Spleen (tissue), 11 donors: ENCODE data around the gene DUSP10. TPM values are rescaled to one million over a fixed set of nuclear protein-coding genes. Genes with fewer than 3 reads are reported as not detected.

Source experiments
- DNase-seq: peaks from one replicate; pipeline ENCODE4 v3.0.0-alpha.2; 2020
- H3K27ac ChIP-seq, 8 donors: fragments of 200-600 bp; sonication (generic) in 7 of 8; 1 replicate in 4 of 8; 2 replicates in 4 of 8; pipeline versions ENCODE4 v1.5.0 to v1.8.0; 2016 to 2021; ENCODE audit warnings: inconsistent platforms in 4 of 8, mild to moderate bottlenecking in 4 of 8, moderate library complexity in 1 of 8
- H3K27me3 ChIP-seq, 7 donors: fragments of 200-600 bp; sonication (generic) in 6 of 7; replicated peaks in 1 of 7; 1 replicate in 4 of 7; 2 replicates in 3 of 7; pipeline versions ENCODE4 v1.5.0 to v1.8.0; 2016 to 2021; ENCODE audit warnings: inconsistent platforms in 3 of 7, mild to moderate bottlenecking in 1 of 7
- H3K36me3 ChIP-seq, 6 donors: fragments of 200-600 bp; sonication (generic) in 5 of 6; 1 replicate in 4 of 6; 2 replicates in 2 of 6; pipeline versions ENCODE4 v1.5.0 to v1.8.0; 2016 to 2021; ENCODE audit warnings: inconsistent platforms in 2 of 6
- H3K4me1 ChIP-seq, 6 donors: fragments of 200-600 bp; sonication (generic) in 5 of 6; 1 replicate in 3 of 6; 2 replicates in 3 of 6; pipeline versions ENCODE4 v1.5.0 to v1.8.0; 2016 to 2021; ENCODE audit warnings: inconsistent platforms in 3 of 6
- H3K4me3 ChIP-seq, 8 donors: fragments of 200-600 bp; sonication (generic) in 7 of 8; 1 replicate in 4 of 8; 2 replicates in 4 of 8; pipeline versions ENCODE4 v1.5.0 to v1.8.0; 2016 to 2021; ENCODE audit warnings: inconsistent platforms in 4 of 8, mild to moderate bottlenecking in 4 of 8, moderate library complexity in 2 of 8
- H3K9me3 ChIP-seq, 8 donors: fragments of 200-600 bp; sonication (generic) in 7 of 8; 1 replicate in 4 of 8; 2 replicates in 4 of 8; pipeline versions ENCODE4 v1.5.0 to v1.8.0; 2016 to 2021; ENCODE audit warnings: inconsistent platforms in 4 of 8
- POLR2A ChIP-seq, 3 donors: fragments of 450-650 bp; IDR thresholded peaks; one replicate each; pipeline ENCODE4 v1.5.1; 2017; ENCODE audit warnings: antibody characterized with exemption in 3 of 3, mild to moderate bottlenecking in 1 of 3
- POLR2AphosphoS5 ChIP-seq, 3 donors: sonication (generic); formaldehyde crosslinking; IDR thresholded peaks; one replicate each; pipeline ENCODE4 v1.5.1; 2017; ENCODE audit warnings: antibody characterized with exemption in 3 of 3
- WGBS, 5 donors: extraction: QIAGEN DNeasy Blood & Tissue Kit in 3 of 5; methylation state at CpG; one replicate each; pipeline versions ENCODE4 v1.1.5 to v1.1.7; 2013 to 2018; 5-methylcytosine and 5-hydroxymethylcytosine counted together
- intact Hi-C: fragments of 100-400 bp; cut with DNase I; formaldehyde crosslinking; loops from one replicate; pipeline ENCODE4 v1.15.0; 2023; ENCODE audit warnings: low total_unique reads
- polyA plus RNA-seq, 3 donors: library from polyadenylated mRNA; stranded (reverse); fragments of 200-250 nt; gene quantifications; one replicate each; pipeline ENCODE4 v1.2.1, GENCODE V29; 2013
- total RNA-seq, 7 donors: library from RNA; depleted of rRNA in 3 of 7; stranded (reverse); fragments of >200 nt in 3 of 7; fragmentation: NEBNext Ultra II Directional in 4 of 7; extraction: Animal tissue kit (Norgen Biotek cat#: 25700) in 4 of 7; gene quantifications; one replicate each; pipeline versions ENCODE4 v1.1.0 to v1.2.1, GENCODE V29; 2016 to 2021
- TF ChIP-seq, protein P1 (sequence below), 11 experiments: fragments of 200-600 bp in 7 of 11; fragments of 450-650 bp in 4 of 11; sonication (generic) in 4 of 11; IDR thresholded peaks in 8 of 11; conservative IDR thresholded peaks in 3 of 11; 1 replicate in 7 of 11; 2 replicates in 4 of 11; pipeline versions ENCODE4 v1.4.0 to v1.8.0; 2016 to 2021; ENCODE audit warnings: antibody characterized with exemption in 11 of 11, inconsistent platforms in 4 of 11, mild to moderate bottlenecking in 1 of 11
- donor health status: healthy with polysubstance abuse.
- donor health status: DM: no; HTN: no; CAD: no; lungs with moderate emphysema.
- donor health status: DM: no; HTN: no; CAD: no.
- donor health status: Bipolar disorder and iron deficiency.
- donor health status: healthy.
- donor health status: DM: no; HTN: no; CAD: no.
- donor health status: DM: yes; HTN: yes; CAD: no.

The DUSP10 gene
- total and polyA plus RNA-seq, 10 donors = 3.4 to 11.9 (median 7.4) TPM

DNA sequence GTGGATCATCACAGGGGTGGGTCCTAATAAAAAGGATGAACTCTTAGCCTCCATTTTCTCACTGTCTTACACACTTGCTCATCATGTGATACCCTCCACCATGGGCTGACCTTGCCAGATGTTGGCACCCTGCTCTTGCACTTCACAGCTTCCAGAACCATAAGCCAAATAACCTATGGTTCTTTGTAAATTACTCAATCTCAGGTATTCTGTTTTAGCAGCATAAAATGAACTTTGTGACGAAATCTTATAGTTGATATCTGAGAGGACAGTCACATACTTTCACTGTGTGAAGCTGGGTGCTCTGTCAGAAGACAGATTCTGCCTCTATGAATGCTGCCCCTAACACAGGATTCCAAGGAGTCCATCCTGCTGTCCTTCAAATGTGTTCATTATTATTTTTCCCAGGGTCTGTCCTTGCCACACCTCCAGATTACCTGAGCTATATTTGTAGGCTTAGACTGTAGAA, 13.8 kb downstream of the DUSP10 start:
- intact Hi-C loops = no loop called here
- TF ChIP-seq POLR2A (IDR thresholded peaks at IDR 0.05) (no peak), POLR2AphosphoS5 (IDR thresholded peaks at IDR 0.05) (no peak)
- TF ChIP-seq, protein P1, sequence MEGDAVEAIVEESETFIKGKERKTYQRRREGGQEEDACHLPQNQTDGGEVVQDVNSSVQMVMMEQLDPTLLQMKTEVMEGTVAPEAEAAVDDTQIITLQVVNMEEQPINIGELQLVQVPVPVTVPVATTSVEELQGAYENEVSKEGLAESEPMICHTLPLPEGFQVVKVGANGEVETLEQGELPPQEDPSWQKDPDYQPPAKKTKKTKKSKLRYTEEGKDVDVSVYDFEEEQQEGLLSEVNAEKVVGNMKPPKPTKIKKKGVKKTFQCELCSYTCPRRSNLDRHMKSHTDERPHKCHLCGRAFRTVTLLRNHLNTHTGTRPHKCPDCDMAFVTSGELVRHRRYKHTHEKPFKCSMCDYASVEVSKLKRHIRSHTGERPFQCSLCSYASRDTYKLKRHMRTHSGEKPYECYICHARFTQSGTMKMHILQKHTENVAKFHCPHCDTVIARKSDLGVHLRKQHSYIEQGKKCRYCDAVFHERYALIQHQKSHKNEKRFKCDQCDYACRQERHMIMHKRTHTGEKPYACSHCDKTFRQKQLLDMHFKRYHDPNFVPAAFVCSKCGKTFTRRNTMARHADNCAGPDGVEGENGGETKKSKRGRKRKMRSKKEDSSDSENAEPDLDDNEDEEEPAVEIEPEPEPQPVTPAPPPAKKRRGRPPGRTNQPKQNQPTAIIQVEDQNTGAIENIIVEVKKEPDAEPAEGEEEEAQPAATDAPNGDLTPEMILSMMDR (IDR thresholded peaks at IDR 0.05 in 8 of 11, conservative IDR thresholded peaks at IDR 0.05 in 3 of 11) = no peak
- H3K4me1 ChIP-seq = peaks cover 25 to 67% (median 38%) of the 10 kb centered on the region in 6 donors
- peak overlapping the region in 3 of 8 donors; percentile 41 to 74 (median 65) for H3K27ac ChIP-seq
- H3K27me3 ChIP-seq = no peaks in the 10 kb centered on the region
- WGBS, 5 donors = 86 to 98% (median 95%) methylated on average over 1 of the region's 1 CpG
- H3K9me3 ChIP-seq = peaks cover 0 to 15% (median 10%) of the 10 kb centered on the region in 8 donors
- H3K36me3 ChIP-seq = peaks cover 0 to 12% (median 2%) of the 10 kb centered on the region in 6 donors
- H3K4me3 ChIP-seq = no peak overlapping the region
- no peak for DNase-seq

DNA sequence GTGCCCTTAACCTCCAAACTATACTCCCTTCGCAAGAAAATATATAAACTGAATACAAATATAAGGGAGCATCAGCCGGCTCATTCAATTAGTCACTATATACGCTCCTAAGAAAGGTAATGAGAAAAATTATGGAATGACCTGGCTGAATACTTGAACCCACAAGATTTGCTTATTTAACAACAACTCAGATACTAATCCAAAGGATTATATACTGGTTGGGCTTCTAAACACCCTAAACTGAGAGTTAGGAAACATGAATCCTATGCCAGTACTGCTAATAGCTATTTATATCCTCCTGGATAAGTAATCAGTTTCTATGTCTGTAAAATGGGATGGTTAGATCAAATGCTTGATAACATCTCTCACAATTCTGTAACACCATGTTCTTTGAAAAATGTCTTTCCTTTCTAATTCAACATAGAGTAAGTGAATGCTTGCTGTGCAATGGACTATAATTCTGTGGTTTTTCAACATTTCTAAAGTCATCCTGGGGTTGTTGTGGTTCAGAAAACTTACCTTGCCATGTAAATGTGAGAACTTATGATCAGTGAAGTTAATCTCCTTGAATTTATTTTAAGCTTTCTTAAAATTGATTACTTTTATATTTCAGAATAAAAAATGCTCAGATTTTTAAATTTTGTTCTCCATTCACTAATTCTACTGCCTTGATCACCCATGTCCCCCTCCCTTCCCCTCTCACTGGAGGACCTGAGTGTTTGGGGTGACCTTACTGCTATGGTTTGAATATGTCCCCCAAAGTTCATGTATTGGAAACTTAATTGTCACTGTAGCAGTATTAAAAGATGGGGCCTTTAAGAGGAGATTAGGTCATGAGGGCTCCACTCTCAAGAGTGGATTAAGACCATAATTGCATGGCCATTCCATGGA, 14.5 kb downstream of the DUSP10 start:
- H3K4me3 ChIP-seq = no peak overlapping the region
- H3K27me3 ChIP-seq = no peaks in the 10 kb centered on the region
- H3K9me3 ChIP-seq = peaks cover 0 to 16% (median 11%) of the 10 kb centered on the region in 8 donors
- intact Hi-C loops = no loop called here
- peak overlapping the region in 3 of 8 donors; percentile 63 to 74 (median 65) for H3K27ac ChIP-seq
- H3K4me1 ChIP-seq = peaks cover 21 to 65% (median 36%) of the 10 kb centered on the region in 6 donors
- H3K36me3 ChIP-seq = peaks cover 0 to 14% (median 2%) of the 10 kb centered on the region in 6 donors
- no peak for DNase-seq
- TF ChIP-seq, protein P1 (IDR thresholded peaks at IDR 0.05 in 8 of 11, conservative IDR thresholded peaks at IDR 0.05 in 3 of 11) = no peak
- TF ChIP-seq POLR2AphosphoS5 (IDR thresholded peaks at IDR 0.05) (no peak), POLR2A (IDR thresholded peaks at IDR 0.05) (no peak)
- WGBS, 5 donors = 93 to 96% (median 95%) methylated on average over 3 of the region's 3 CpGs

DNA sequence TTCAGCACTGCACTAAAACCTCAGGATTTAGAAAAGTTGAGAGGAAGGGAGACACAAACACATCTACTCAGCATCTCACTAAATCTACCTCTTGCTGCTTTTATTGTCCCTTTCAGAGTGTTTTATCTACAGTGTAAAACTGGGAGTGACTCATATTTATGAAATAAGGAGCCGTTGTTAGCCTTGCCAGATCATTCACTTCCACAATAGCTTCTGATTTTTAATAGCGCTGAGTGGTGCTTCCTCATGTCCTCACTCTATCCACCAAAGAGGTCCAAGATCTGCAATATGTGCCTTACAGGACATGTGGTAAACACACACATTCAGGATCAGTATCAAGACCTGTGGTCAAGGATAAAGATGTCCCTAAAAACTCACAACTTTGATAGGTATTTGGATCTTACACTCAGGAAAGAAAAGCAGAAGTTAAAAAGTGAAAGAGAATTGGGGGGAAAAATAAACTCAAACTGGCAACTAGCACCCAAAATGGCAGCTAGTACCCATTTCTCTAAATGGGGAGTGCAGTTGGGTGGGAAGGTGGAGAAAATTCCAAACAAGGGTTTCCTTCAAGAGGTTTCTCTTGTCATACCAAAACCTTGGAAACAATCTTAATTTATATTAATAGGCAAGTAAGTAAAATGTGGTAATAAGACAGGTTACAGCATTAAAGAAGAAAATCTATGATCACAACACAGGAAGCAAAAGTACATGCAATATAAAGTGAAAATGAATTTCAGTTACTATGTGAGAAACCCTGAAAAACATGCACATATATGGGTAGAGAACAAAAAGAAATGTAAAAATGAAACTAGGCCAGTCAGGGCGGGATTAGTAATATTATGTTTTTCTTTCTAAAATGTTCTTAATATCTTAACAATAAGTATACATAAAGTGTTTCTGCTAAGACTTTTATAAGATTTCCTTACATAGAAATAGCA, 15.9 kb downstream of the DUSP10 start:
- no peaks in the 10 kb centered on the region for H3K27me3 ChIP-seq
- TF ChIP-seq POLR2A (IDR thresholded peaks at IDR 0.05) (no peak), POLR2AphosphoS5 (IDR thresholded peaks at IDR 0.05) (no peak)
- TF ChIP-seq, protein P1 (IDR thresholded peaks at IDR 0.05 in 8 of 11, conservative IDR thresholded peaks at IDR 0.05 in 3 of 11) = no peak
- peak overlapping the region in 1 of 8 donors; percentile 22 for H3K4me3 ChIP-seq
- H3K36me3 ChIP-seq = peaks cover 0 to 14% (median 2%) of the 10 kb centered on the region in 6 donors
- 42 to 67% (median 52%) methylated on average over 3 of the region's 3 CpGs for WGBS, 5 donors
- DNase-seq = no peak
- peaks cover 21 to 62% (median 33%) of the 10 kb centered on the region in 6 donors for H3K4me1 ChIP-seq
- H3K27ac ChIP-seq = peak overlapping the region in 7 of 8 donors; percentile 10 to 74 (median 33)
- intact Hi-C loops = no loop called here
- H3K9me3 ChIP-seq = peaks cover 0 to 16% (median 11%) of the 10 kb centered on the region in 8 donors
